SK-N-SH (cell line): ENCODE results near the gene DHRS7C.

Source experiments
- EP300 ChIP-seq, 2 experiments: IDR thresholded peaks; 2 replicates each; pipeline versions ENCODE4 v1.4.0 to v1.6.1; 2012; ENCODE audit warnings: borderline replicate concordance in 1 of 2, low read depth in 1 of 2, low read length in 1 of 2
- NFIC ChIP-seq: IDR thresholded peaks from 2 replicates; pipeline ENCODE4 v1.4.0; 2012; ENCODE audit warnings: borderline replicate concordance
- POLR2AphosphoS5 ChIP-seq: IDR thresholded peaks from 2 replicates; pipeline ENCODE4 v1.6.1; 2012; ENCODE audit warnings: low read depth, low read length
- TAF1 ChIP-seq: IDR thresholded peaks from 2 replicates; pipeline ENCODE4 v1.6.1; 2012; ENCODE audit warnings: low read depth, mild to moderate bottlenecking, low read length, moderate library complexity, borderline replicate concordance
- TF ChIP-seq, protein P1 (sequence below): fragments of 200-600 bp; sonication (generic); IDR thresholded peaks from 2 replicates; pipeline ENCODE4 v1.6.1; 2017; ENCODE audit warnings: antibody characterized with exemption, mild to moderate bottlenecking, moderate library complexity
- TF ChIP-seq, protein P2 (sequence below): fragments of 150-350 bp; IDR thresholded peaks from 2 replicates; pipeline ENCODE4 v1.6.1; 2017; ENCODE audit warnings: antibody characterized with exemption, low read length, low read depth, borderline replicate concordance
- TF ChIP-seq, protein P3 (sequence below): IDR thresholded peaks from 2 replicates; pipeline ENCODE4 v1.4.0; 2012; ENCODE audit warnings: low read depth

DNA sequence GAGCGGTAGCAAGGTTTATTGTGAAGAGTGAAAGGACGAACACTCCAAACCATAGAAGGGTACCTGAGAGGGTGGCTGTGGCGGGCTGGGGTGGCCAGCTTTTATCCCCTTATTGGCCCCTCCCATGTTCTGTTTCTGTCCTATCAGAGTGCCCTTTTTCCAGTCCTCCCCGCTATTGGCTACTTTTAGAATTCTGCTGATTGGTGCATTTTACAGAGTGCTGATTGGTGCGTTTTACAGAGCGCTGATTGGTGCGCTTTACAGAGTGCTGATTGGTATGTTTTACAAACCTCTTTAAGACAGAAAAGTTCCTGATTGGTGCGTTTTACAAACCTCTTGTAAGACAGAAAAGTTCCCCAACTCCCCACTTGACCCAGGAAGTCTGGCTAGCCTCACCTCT is 18.0 kb upstream of the DHRS7C start:
- TF ChIP-seq POLR2AphosphoS5, result no peak
- TF ChIP-seq TAF1, result no peak
- TF ChIP-seq, protein P1, sequence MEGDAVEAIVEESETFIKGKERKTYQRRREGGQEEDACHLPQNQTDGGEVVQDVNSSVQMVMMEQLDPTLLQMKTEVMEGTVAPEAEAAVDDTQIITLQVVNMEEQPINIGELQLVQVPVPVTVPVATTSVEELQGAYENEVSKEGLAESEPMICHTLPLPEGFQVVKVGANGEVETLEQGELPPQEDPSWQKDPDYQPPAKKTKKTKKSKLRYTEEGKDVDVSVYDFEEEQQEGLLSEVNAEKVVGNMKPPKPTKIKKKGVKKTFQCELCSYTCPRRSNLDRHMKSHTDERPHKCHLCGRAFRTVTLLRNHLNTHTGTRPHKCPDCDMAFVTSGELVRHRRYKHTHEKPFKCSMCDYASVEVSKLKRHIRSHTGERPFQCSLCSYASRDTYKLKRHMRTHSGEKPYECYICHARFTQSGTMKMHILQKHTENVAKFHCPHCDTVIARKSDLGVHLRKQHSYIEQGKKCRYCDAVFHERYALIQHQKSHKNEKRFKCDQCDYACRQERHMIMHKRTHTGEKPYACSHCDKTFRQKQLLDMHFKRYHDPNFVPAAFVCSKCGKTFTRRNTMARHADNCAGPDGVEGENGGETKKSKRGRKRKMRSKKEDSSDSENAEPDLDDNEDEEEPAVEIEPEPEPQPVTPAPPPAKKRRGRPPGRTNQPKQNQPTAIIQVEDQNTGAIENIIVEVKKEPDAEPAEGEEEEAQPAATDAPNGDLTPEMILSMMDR, result no peak
- TF ChIP-seq, protein P2, sequence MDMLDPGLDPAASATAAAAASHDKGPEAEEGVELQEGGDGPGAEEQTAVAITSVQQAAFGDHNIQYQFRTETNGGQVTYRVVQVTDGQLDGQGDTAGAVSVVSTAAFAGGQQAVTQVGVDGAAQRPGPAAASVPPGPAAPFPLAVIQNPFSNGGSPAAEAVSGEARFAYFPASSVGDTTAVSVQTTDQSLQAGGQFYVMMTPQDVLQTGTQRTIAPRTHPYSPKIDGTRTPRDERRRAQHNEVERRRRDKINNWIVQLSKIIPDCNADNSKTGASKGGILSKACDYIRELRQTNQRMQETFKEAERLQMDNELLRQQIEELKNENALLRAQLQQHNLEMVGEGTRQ, result no peak
- TF ChIP-seq EP300 (IDR thresholded peaks at IDR 0.05; ENCODE audit: borderline replicate concordance in 1 of 2, low read depth in 1 of 2, low read length in 1 of 2), result no peak
- TF ChIP-seq NFIC, result no peak
- TF ChIP-seq, protein P3, sequence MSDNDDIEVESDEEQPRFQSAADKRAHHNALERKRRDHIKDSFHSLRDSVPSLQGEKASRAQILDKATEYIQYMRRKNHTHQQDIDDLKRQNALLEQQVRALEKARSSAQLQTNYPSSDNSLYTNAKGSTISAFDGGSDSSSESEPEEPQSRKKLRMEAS, result no peak
